Tongue (tissue), 2 donors: ENCODE results near the gene CCDC178. TPM values are rescaled to one million over a fixed set of nuclear protein-coding genes. Genes with fewer than 3 reads are reported as not detected.
"Not testable (repeated sequence)": the region's sequence is repeated elsewhere in the genome, so short reads cannot be mapped to it uniquely, and the experiment has no call there.

Experiments
- DNase-seq: peaks from one replicate; pipeline ENCODE4 v3.0.0-alpha.2; 2015
- total RNA-seq: library from RNA; depleted of rRNA; stranded (reverse); fragments of >200 nt; gene quantifications from one replicate; pipeline ENCODE4 v1.2.3, GENCODE V29; 2014

The CCDC178 gene
- total RNA-seq, 1 donor from 2014 or later = not detected

GRCh38 chr18:33355263-33355662 lies 85.3 kb downstream of the CCDC178 start:
- no peak for DNase-seq

- DNase-seq = no peak
These were observed 90.3 kb downstream of the CCDC178 start for GRCh38 chr18:33350256-33350655.

GRCh38 chr18:33339733-33340132 lies 100.8 kb downstream of the CCDC178 start:
- DNase-seq = not testable (repeated sequence)

- no peak for DNase-seq
These were observed 105.7 kb downstream of the CCDC178 start for GRCh38 chr18:33334781-33335180.

GRCh38 chr18:33330711-33331110 lies 109.8 kb downstream of the CCDC178 start:
- no peak for DNase-seq

GRCh38 chr18:33326975-33327374 lies 113.5 kb downstream of the CCDC178 start:
- DNase-seq = no peak

- DNase-seq = no peak
These were observed 122.9 kb downstream of the CCDC178 start for GRCh38 chr18:33317640-33318039.

GRCh38 chr18:33316146-33316587 lies 124.4 kb downstream of the CCDC178 start:
- no peak for DNase-seq

GRCh38 chr18:33307520-33307919 lies 133.0 kb downstream of the CCDC178 start:
- DNase-seq = no peak

- DNase-seq = no peak
These were observed 136.2 kb downstream of the CCDC178 start for GRCh38 chr18:33304277-33304676.

GRCh38 chr18:33291539-33291938 lies 149.0 kb downstream of the CCDC178 start:
- DNase-seq = no peak

GRCh38 chr18:33288082-33288716 lies 152.3 kb downstream of the CCDC178 start:
- DNase-seq = no peak

GRCh38 chr18:33282709-33283333 lies 157.7 kb downstream of the CCDC178 start:
- DNase-seq = no peak

GRCh38 chr18:33282142-33282541 lies 158.4 kb downstream of the CCDC178 start:
- DNase-seq = no peak

- no peak for DNase-seq
These were observed 163.1 kb downstream of the CCDC178 start for GRCh38 chr18:33277431-33277830.

GRCh38 chr18:33275843-33276242 lies 164.7 kb downstream of the CCDC178 start:
- no peak for DNase-seq

GRCh38 chr18:33270297-33270696 lies 170.2 kb downstream of the CCDC178 start:
- no peak for DNase-seq

GRCh38 chr18:33269223-33269622 lies 171.3 kb downstream of the CCDC178 start:
- no peak for DNase-seq

- no peak for DNase-seq
These were observed 176.0 kb downstream of the CCDC178 start for GRCh38 chr18:33264566-33264965.

- DNase-seq = no peak
These were observed 201.2 kb downstream of the CCDC178 start for GRCh38 chr18:33239298-33239697.

GRCh38 chr18:33232318-33232626 lies 208.2 kb downstream of the CCDC178 start:
- no peak for DNase-seq

- DNase-seq = peak; percentile 89
These were observed 208.8 kb downstream of the CCDC178 start for GRCh38 chr18:33231474-33232317.

- no peak for DNase-seq
These were observed 228.2 kb downstream of the CCDC178 start for GRCh38 chr18:33212363-33212762.
